OCI-LY7 (cell line): ENCODE results near the gene CALY. TPM values are rescaled to one million over a fixed set of nuclear protein-coding genes. Genes with fewer than 3 reads are reported as not detected.

Experiments
- BruUV-seq: library from RNA; stranded (reverse); fragments of 400-500 nt; replicated peaks from 2 replicates; lab custom pipeline; 2021; lab: Mats Ljungman, UMichigan
- CTCF ChIA-PET: fragments of 300-600 bp; sonication (Branson Sonifier 250); formaldehyde crosslinking; loops from one replicate; lab custom pipeline; 2022; ENCODE audit warnings: antibody characterized with exemption; ENCODE audit not compliant: unreplicated experiment; lab: Charles Lee
- POLR2A ChIA-PET: fragments of 300-600 bp; sonication (Branson Sonifier 250); formaldehyde crosslinking; loops from one replicate; lab custom pipeline; 2022; ENCODE audit warnings: antibody characterized with exemption; lab: Charles Lee
- DNase-seq: peaks from one replicate; pipeline ENCODE4 v3.0.0-alpha.2; 2015; ENCODE audit warnings: low spot score
- H2AFZ ChIP-seq: fragments of 200-600 bp; sonication (generic), shearing (Covaris generic); 2 replicates; pipeline ENCODE4 v1.6.1; 2014; ENCODE audit warnings: mild to moderate bottlenecking, antibody characterized with exemption, low read length, moderate library complexity
- H3K27ac ChIP-seq: fragments of 200-600 bp; sonication (generic); 2 replicates; pipeline ENCODE4 v1.5.1; 2014; ENCODE audit warnings: mixed run types, low read depth, mild to moderate bottlenecking, moderate library complexity, low read length, inconsistent platforms; ENCODE audit not compliant: poor library complexity, severe bottlenecking
- H3K36me3 ChIP-seq: fragments of 200-600 bp; sonication (generic); 2 replicates; pipeline ENCODE4 v1.6.1; 2014; ENCODE audit warnings: mild to moderate bottlenecking, antibody characterized with exemption, low read length, moderate library complexity, mixed read lengths; ENCODE audit not compliant: insufficient read depth
- H3K4me1 ChIP-seq: fragments of 200-600 bp; sonication (generic); 2 replicates; pipeline ENCODE4 v1.5.1; 2014; ENCODE audit warnings: mild to moderate bottlenecking, low read length; ENCODE audit not compliant: insufficient read depth, poor library complexity, severe bottlenecking
- H3K4me2 ChIP-seq: fragments of 200-600 bp; sonication (generic); 2 replicates; pipeline ENCODE4 v1.6.1; 2014; ENCODE audit warnings: mild to moderate bottlenecking, low read length
- H3K4me3 ChIP-seq: fragments of 200-600 bp; sonication (generic); 2 replicates; pipeline ENCODE4 v1.5.1; 2014; ENCODE audit warnings: mild to moderate bottlenecking, low read depth, low read length; ENCODE audit not compliant: poor library complexity, severe bottlenecking
- H3K79me2 ChIP-seq: fragments of 200-600 bp; sonication (generic); 2 replicates; pipeline ENCODE4 v1.6.1; 2016; ENCODE audit warnings: low read depth, mild to moderate bottlenecking, low read length, moderate library complexity, mixed read lengths; ENCODE audit not compliant: insufficient read depth
- H3K9me2 ChIP-seq: fragments of 200-600 bp; sonication (generic); 2 replicates; pipeline ENCODE4 v1.6.1; 2016; ENCODE audit warnings: mild to moderate bottlenecking, low read length, mixed read lengths; ENCODE audit not compliant: insufficient read depth
- H3K9me3 ChIP-seq: fragments of 200-600 bp; sonication (generic); 2 replicates; pipeline ENCODE4 v1.6.1; 2014; ENCODE audit warnings: mild to moderate bottlenecking, mixed run types, low read length, mixed read lengths
- H4K20me1 ChIP-seq: fragments of 200-600 bp; sonication (generic); 2 replicates; pipeline ENCODE4 v1.6.1; 2014; ENCODE audit warnings: mild to moderate bottlenecking, antibody characterized with exemption, low read length, moderate library complexity, mixed read lengths; ENCODE audit not compliant: insufficient read depth
- EZH2phosphoT487 ChIP-seq: fragments of 200-600 bp; sonication (generic); IDR thresholded peaks from 2 replicates; pipeline ENCODE4 v1.6.1; 2018; ENCODE audit warnings: low read depth, borderline replicate concordance, mild to moderate bottlenecking, mixed run types, antibody characterized with exemption, low read length, moderate library complexity, mixed read lengths
- intact Hi-C: fragments of 100-400 bp; cut with micrococcal nuclease; formaldehyde crosslinking; loops from one replicate; pipeline ENCODE4 v1.10.0; 2022; ENCODE audit not compliant: unreplicated experiment
- total RNA-seq, 2 experiments: library from RNA; depleted of rRNA in 1 of 2; stranded (reverse); fragments of >200 nt in 1 of 2; shearing (Covaris generic) in 1 of 2; gene quantifications; 2 replicates each; pipeline ENCODE4 v1.2.3, GENCODE V29; 2014 to 2022
- TF ChIP-seq, protein P1 (sequence below): fragments of 200-600 bp; sonication (generic); conservative IDR thresholded peaks from 2 replicates; pipeline ENCODE4 v1.5.1; 2014; ENCODE audit warnings: mild to moderate bottlenecking, antibody characterized with exemption, low read length, moderate library complexity, mixed read lengths

The CALY gene
- total RNA-seq, 2 experiments from 2014 or later = not detected

DNA sequence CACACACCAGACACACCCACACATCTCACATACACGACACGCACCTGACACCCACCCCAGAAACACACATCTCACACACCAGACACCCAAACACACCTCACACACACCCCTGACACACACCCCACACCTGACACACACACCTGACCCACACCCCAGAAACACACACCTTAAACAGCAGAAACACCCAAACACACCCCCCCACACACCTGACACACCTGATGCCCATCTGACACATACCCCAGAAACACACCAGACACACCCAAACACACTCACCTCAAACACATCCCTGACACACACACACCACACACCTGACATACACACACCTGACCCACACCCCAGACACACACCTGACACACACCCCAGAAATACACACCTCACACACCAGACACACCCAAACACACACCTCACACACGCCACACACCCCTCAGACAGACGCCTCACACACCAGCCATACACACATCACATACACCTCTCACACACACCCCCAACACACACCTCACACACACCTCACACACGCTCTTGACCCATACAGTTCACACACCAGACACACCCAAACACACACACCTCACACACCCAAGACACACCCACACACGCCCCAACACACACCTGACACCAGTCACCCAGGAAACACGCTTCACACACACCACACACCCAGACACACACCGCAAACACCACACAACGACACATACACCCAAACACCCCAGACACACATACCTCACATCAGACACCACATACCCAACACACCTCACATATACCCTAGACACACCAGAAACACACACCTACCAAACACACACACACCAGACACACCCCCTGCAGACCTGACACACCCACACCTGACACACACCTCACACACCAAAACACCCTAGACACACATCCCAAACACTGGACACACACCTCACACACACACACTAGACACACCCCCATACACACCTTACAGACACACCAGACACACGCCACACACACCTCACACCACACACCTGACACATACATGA, 1.7 kb upstream of the CALY start:
- H3K9me3 ChIP-seq = no peaks in the 10 kb centered on the region; the same call in 1 of the 2 replicates
- ChIA-PET CTCF (no interaction called here), POLR2A (no interaction called here)
- no peaks in the 10 kb centered on the region for H3K4me1 ChIP-seq
- no peak overlapping the region for H3K4me3 ChIP-seq
- H3K36me3 ChIP-seq = no peaks in the 10 kb centered on the region
- no peak for DNase-seq
- no peak overlapping the region for H3K27ac ChIP-seq
- intact Hi-C loops = no loop called here
- H4K20me1 ChIP-seq = no peaks in the 10 kb centered on the region
- H3K79me2 ChIP-seq = no peaks in the 10 kb centered on the region
- H3K4me2 ChIP-seq = no peak overlapping the region
- no TSS peak for BruUV-seq
- no peaks in the 10 kb centered on the region for H3K9me2 ChIP-seq
- no peak overlapping the region for H2AFZ ChIP-seq
- TF ChIP-seq EZH2phosphoT487 = no peak
- TF ChIP-seq, protein P1, sequence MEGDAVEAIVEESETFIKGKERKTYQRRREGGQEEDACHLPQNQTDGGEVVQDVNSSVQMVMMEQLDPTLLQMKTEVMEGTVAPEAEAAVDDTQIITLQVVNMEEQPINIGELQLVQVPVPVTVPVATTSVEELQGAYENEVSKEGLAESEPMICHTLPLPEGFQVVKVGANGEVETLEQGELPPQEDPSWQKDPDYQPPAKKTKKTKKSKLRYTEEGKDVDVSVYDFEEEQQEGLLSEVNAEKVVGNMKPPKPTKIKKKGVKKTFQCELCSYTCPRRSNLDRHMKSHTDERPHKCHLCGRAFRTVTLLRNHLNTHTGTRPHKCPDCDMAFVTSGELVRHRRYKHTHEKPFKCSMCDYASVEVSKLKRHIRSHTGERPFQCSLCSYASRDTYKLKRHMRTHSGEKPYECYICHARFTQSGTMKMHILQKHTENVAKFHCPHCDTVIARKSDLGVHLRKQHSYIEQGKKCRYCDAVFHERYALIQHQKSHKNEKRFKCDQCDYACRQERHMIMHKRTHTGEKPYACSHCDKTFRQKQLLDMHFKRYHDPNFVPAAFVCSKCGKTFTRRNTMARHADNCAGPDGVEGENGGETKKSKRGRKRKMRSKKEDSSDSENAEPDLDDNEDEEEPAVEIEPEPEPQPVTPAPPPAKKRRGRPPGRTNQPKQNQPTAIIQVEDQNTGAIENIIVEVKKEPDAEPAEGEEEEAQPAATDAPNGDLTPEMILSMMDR = no peak

DNA sequence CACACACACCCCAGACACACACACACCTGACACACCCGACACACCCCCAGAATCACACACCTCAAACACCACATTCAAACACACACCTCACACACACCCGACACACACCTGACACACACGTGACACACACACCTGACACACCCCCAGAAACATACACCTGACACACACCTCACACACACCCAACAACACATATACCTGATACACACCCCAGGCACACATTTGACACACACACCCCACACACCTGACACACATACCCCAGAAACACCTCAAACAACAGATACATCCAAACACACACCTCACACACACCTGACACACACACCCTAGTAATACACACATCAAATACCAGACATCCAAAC, 652 bp upstream of the CALY start:
- no peaks in the 10 kb centered on the region for H3K9me2 ChIP-seq
- no TSS peak for BruUV-seq
- TF ChIP-seq, protein P1 = no peak
- TF ChIP-seq EZH2phosphoT487 = no peak
- H4K20me1 ChIP-seq = no peaks in the 10 kb centered on the region
- H3K36me3 ChIP-seq = no peaks in the 10 kb centered on the region
- H3K27ac ChIP-seq = no peak overlapping the region
- H3K4me3 ChIP-seq = no peak overlapping the region
- no peaks in the 10 kb centered on the region; the same call in 1 of the 2 replicates for H3K9me3 ChIP-seq
- H3K79me2 ChIP-seq = no peaks in the 10 kb centered on the region
- no peak overlapping the region for H2AFZ ChIP-seq
- H3K4me1 ChIP-seq = no peaks in the 10 kb centered on the region
- DNase-seq = no peak
- CTCF ChIA-PET = no interaction called here
- intact Hi-C loops = no loop called here
- POLR2A ChIA-PET = no interaction called here
- no peak overlapping the region for H3K4me2 ChIP-seq

DNA sequence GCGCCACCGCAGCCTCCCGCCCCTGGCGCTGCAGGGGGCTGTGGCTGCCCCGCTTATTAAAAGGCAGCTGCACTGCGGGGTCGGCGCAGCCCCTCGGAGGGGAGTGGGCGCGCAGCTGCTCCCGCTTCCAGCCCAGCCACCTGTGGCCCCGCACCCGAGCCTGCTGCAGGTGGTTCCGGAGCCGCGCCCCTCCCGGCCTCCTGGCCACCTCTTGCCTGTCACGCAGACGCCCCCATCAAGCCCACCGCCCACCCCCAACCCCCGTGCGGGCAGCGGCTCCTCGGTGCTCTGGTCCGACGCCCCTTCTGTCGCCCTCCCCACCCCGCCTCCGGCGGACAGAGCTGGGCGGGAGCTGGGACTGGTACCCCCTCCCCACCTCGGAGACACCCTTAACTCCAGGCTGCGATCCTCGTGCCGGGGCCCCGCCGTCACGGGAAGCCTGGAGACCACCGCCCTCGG, 549 bp downstream of the CALY start:
- Histone ChIP-seq H3K36me3 (no peaks in the 10 kb centered on the region), H2AFZ (no peak overlapping the region), H3K27ac (no peak overlapping the region), H3K79me2 (no peaks in the 10 kb centered on the region), H3K9me3 (no peaks in the 10 kb centered on the region; the same call in 1 of the 2 replicates), H4K20me1 (no peaks in the 10 kb centered on the region), H3K4me3 (no peak overlapping the region), H3K4me1 (no peaks in the 10 kb centered on the region), H3K4me2 (no peak overlapping the region), H3K9me2 (no peaks in the 10 kb centered on the region)
- intact Hi-C loops = no loop called here
- CTCF ChIA-PET = no interaction called here
- POLR2A ChIA-PET = no interaction called here
- TF ChIP-seq, protein P1 = no peak
- no peak for TF ChIP-seq EZH2phosphoT487
- no peak for DNase-seq
- no TSS peak for BruUV-seq
